ENCODE data around the gene SYNDIG1. TPM values are rescaled to one million over a fixed set of nuclear protein-coding genes. Genes with fewer than 3 reads are reported as not detected.

Gene SYNDIG1
- total and polyA plus RNA-seq, 2 donors (not counting 1 experiment from before 2014, with no cell fraction given) = not detected

DNA sequence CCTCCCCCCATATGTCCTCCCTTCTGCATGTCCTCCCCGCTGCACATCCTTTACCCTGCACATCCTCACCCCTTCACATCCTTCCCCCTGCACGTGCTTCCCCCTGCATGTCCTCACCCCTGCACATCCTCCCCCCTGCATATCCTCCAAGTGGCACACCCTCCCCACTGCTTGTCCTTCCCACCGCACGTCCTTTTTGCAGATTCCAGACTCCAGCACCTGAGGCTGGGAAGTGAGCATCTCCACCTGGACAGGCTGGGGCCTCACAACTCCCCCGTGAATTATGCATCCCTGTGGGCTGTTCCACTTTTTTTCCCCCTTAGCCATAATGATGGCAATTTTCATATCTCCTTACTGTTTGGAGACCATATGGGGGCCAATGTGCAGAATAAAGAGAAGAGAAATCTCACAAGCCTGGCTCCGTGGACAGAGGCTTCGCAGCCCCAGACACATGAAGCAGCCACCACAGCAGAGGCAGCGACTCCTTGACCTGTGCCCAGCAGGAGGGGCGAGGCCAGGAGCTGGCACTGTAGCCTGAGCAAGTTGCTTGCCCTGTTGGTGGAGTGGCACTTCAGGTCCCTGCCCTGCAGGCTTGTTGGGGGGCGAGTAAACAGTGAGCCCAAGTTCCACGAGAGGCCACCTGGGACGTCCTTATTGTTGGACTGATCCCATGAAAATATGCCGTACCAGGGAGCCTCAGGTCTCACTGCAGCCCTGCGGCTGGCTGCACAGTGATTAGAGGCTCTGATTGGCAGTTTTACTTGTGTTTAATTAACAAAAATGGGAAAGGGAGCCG is 113.1 kb downstream of the SYNDIG1 start:
- Histone ChIP-seq H3K79me2 (ENCODE audit: control insufficient read depth, insufficient read depth, low read length) (no peaks in the 10 kb centered on the region), H3K36me3 (replicated peaks in 1 of 2; ENCODE audit: control extremely low read depth in 1 of 2, control insufficient read depth in 1 of 2, extremely low read depth in 1 of 2, insufficient read depth in 2 of 2, low read length in 1 of 2) (no peaks in the 10 kb centered on the region), H3K9me3 (ENCODE audit: control extremely low read depth in 1 of 3, control insufficient read depth in 2 of 3, insufficient read depth in 1 of 3, low read length in 2 of 3) (peaks cover 0 to 4% (median 0%) of the 10 kb centered on the region in 3 donors), H3K27me3 (replicated peaks in 1 of 4; ENCODE audit: control extremely low read depth in 1 of 4, control insufficient read depth in 3 of 4, insufficient read depth in 4 of 4, low read length in 3 of 4) (no peaks in the 10 kb centered on the region), H2AFZ (ENCODE audit: insufficient read depth, low read depth, low read length, poor library complexity, severe bottlenecking) (no peak overlapping the region), H3K4me1 (ENCODE audit: control insufficient read depth in 2 of 2, insufficient read depth in 2 of 2, low read length in 2 of 2) (no peaks in the 10 kb centered on the region), H3K4me3 (ENCODE audit: control extremely low read depth in 1 of 5, extremely low read depth in 1 of 5, insufficient read depth in 1 of 5, low read depth in 2 of 5, low read length in 4 of 5) (no peak overlapping the region), H3K27ac (ENCODE audit: low read length in 2 of 2) (no peak overlapping the region), H4K20me1 (ENCODE audit: control insufficient read depth, insufficient read depth, low read length, poor library complexity, severe bottlenecking) (no peaks in the 10 kb centered on the region), H3K4me2 (replicated peaks; ENCODE audit: low read depth, low read length, poor library complexity, severe bottlenecking) (no peak overlapping the region), H3K9ac (ENCODE audit: low read length) (no peak overlapping the region)
- DNase-seq = no peak
- Mint-ChIP-seq H3K4me3 (no peak overlapping the region), H3K27me3 (no peaks in the 10 kb centered on the region), H3K4me1 (peaks cover 2% of the 10 kb centered on the region), H3K27ac (no peak overlapping the region), H3K9me3 (ENCODE audit: insufficient read depth) (no peaks in the 10 kb centered on the region)
- 91% methylated on average over 13 of the region's 15 CpGs for WGBS (ENCODE audit: insufficient coverage)
- ATAC-seq (ENCODE audit: low read depth) = no peak
- ChIA-PET CTCF (no interaction called here), POLR2A (no interaction called here)
- TF ChIP-seq EZH2 (IDR thresholded peaks at IDR 0.05; ENCODE audit: borderline replicate concordance, insufficient read depth, low read depth, low read length, poor library complexity, severe bottlenecking) = no peak
- TF ChIP-seq, protein P1, sequence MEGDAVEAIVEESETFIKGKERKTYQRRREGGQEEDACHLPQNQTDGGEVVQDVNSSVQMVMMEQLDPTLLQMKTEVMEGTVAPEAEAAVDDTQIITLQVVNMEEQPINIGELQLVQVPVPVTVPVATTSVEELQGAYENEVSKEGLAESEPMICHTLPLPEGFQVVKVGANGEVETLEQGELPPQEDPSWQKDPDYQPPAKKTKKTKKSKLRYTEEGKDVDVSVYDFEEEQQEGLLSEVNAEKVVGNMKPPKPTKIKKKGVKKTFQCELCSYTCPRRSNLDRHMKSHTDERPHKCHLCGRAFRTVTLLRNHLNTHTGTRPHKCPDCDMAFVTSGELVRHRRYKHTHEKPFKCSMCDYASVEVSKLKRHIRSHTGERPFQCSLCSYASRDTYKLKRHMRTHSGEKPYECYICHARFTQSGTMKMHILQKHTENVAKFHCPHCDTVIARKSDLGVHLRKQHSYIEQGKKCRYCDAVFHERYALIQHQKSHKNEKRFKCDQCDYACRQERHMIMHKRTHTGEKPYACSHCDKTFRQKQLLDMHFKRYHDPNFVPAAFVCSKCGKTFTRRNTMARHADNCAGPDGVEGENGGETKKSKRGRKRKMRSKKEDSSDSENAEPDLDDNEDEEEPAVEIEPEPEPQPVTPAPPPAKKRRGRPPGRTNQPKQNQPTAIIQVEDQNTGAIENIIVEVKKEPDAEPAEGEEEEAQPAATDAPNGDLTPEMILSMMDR (IDR thresholded peaks at IDR 0.05) = no peak
- intact Hi-C loops (cut with micrococcal nuclease) = no loop called here

DNA sequence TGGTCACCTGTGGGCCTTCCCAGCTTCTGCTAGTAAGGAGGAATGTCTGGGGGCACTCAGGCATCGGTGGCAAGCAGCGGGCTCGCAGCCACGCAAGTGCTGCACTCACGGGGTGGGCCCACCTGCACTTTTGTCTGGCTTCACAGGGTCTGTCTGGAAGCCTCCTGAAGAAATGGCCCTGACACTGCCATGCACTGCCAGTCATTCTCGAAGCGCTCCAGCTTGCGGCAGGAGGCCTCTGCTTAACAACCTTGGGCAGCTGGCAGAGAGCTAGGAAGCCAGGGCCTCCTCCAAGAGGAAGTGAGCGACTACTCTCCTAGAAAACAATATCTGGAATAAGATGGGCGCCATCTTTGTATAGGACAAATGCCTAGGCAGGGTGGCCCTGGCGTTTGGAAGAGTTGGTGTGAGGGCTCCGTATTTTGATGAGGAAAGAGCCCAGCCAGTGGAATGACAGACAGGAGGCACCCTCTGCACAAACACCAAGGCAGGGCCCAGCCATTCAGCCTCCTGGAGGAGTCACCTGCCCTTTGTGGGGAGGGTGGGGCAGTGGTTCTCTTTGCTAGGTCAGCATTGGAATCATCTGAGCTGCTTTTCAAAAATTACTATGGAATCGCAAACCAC is 113.9 kb downstream of the SYNDIG1 start:
- Mint-ChIP-seq H3K4me1 (peaks cover 2% of the 10 kb centered on the region), H3K4me3 (no peak overlapping the region), H3K27me3 (no peaks in the 10 kb centered on the region), H3K9me3 (ENCODE audit: insufficient read depth) (no peaks in the 10 kb centered on the region), H3K27ac (no peak overlapping the region)
- intact Hi-C loops (cut with micrococcal nuclease) = no loop called here
- 95% methylated on average over 10 of the region's 13 CpGs for WGBS (ENCODE audit: insufficient coverage)
- Histone ChIP-seq H3K36me3 (replicated peaks in 1 of 2; ENCODE audit: control extremely low read depth in 1 of 2, control insufficient read depth in 1 of 2, extremely low read depth in 1 of 2, insufficient read depth in 2 of 2, low read length in 1 of 2) (no peaks in the 10 kb centered on the region), H3K9ac (ENCODE audit: low read length) (no peak overlapping the region), H3K79me2 (ENCODE audit: control insufficient read depth, insufficient read depth, low read length) (no peaks in the 10 kb centered on the region), H3K9me3 (ENCODE audit: control extremely low read depth in 1 of 3, control insufficient read depth in 2 of 3, insufficient read depth in 1 of 3, low read length in 2 of 3) (peaks cover 0 to 4% (median 0%) of the 10 kb centered on the region in 3 donors), H3K27ac (ENCODE audit: low read length in 2 of 2) (no peak overlapping the region), H2AFZ (ENCODE audit: insufficient read depth, low read depth, low read length, poor library complexity, severe bottlenecking) (no peak overlapping the region), H3K27me3 (replicated peaks in 1 of 4; ENCODE audit: control extremely low read depth in 1 of 4, control insufficient read depth in 3 of 4, insufficient read depth in 4 of 4, low read length in 3 of 4) (no peaks in the 10 kb centered on the region), H3K4me1 (ENCODE audit: control insufficient read depth in 2 of 2, insufficient read depth in 2 of 2, low read length in 2 of 2) (no peaks in the 10 kb centered on the region), H3K4me3 (ENCODE audit: control extremely low read depth in 1 of 5, extremely low read depth in 1 of 5, insufficient read depth in 1 of 5, low read depth in 2 of 5, low read length in 4 of 5) (no peak overlapping the region), H4K20me1 (ENCODE audit: control insufficient read depth, insufficient read depth, low read length, poor library complexity, severe bottlenecking) (no peaks in the 10 kb centered on the region), H3K4me2 (replicated peaks; ENCODE audit: low read depth, low read length, poor library complexity, severe bottlenecking) (no peak overlapping the region)
- ATAC-seq (ENCODE audit: low read depth) = no peak
- TF ChIP-seq, protein P1 (IDR thresholded peaks at IDR 0.05) = no peak
- no peak for TF ChIP-seq EZH2 (IDR thresholded peaks at IDR 0.05; ENCODE audit: borderline replicate concordance, insufficient read depth, low read depth, low read length, poor library complexity, severe bottlenecking)
- DNase-seq = no peak
- ChIA-PET CTCF (no interaction called here), POLR2A (no interaction called here)
